Caco-2 (cell line): ENCODE measurements around the gene RGS19. TPM values are rescaled to one million over a fixed set of nuclear protein-coding genes. Genes with fewer than 3 reads are reported as not detected.
A peak's percentile ranks its signal among the peaks of the same experiment; 100 is the strongest.

Experiments
- BruUV-seq: library from RNA; stranded (reverse); fragments of 400-500 nt; replicated peaks from 2 replicates; lab custom pipeline; 2021; lab: Mats Ljungman, UMichigan
- CTCF ChIA-PET: fragments of 300-600 bp; sonication (Branson Sonifier 250); formaldehyde crosslinking; loops from one replicate; lab custom pipeline; 2022; ENCODE audit warnings: antibody characterized with exemption; lab: Charles Lee
- POLR2A ChIA-PET: fragments of 300-600 bp; sonication (Branson Sonifier 250); formaldehyde crosslinking; loops from one replicate; lab custom pipeline; 2022; ENCODE audit warnings: antibody characterized with exemption; lab: Charles Lee
- DNase-seq, 2 experiments: peaks; one replicate each; pipeline versions ENCODE4 v3.0.0 to v3.0.0-alpha.2; 2020 to 2022
- H3K27me3 ChIP-seq: replicated peaks from 2 replicates; pipeline ENCODE4 v1.6.0; 2011; ENCODE audit warnings: low read length; ENCODE audit not compliant: control insufficient read depth, insufficient read depth
- H3K36me3 ChIP-seq: 2 replicates; pipeline ENCODE4 v1.5.1; 2011; ENCODE audit warnings: low read length; ENCODE audit not compliant: control insufficient read depth, insufficient read depth
- H3K4me1 ChIP-seq: fragments of 250-450 bp; sonication (Bioruptor Pico); 2 replicates; pipeline ENCODE4 v1.5.1; 2020; ENCODE audit warnings: mild to moderate bottlenecking
- H3K4me3 ChIP-seq: 2 replicates; pipeline ENCODE4 v1.5.1; 2011; ENCODE audit warnings: low read depth, mild to moderate bottlenecking, control low read depth, low read length
- H3K9me3 ChIP-seq: fragments of 250-450 bp; sonication (Bioruptor Pico); 2 replicates; pipeline ENCODE4 v1.5.1; 2020; ENCODE audit warnings: mild to moderate bottlenecking, moderate library complexity
- H3K27ac Mint-ChIP-seq: one replicate; pipeline ENCODE4 v1.8.0; 2022; ENCODE audit warnings: mixed read lengths; ENCODE audit not compliant: unreplicated experiment
- H3K27me3 Mint-ChIP-seq: one replicate; pipeline ENCODE4 v1.8.0; 2022; ENCODE audit warnings: mixed read lengths; ENCODE audit not compliant: insufficient read depth, unreplicated experiment
- H3K36me3 Mint-ChIP-seq: one replicate; pipeline ENCODE4 v1.8.0; 2022; ENCODE audit warnings: mild to moderate bottlenecking, mixed read lengths; ENCODE audit not compliant: insufficient read depth, unreplicated experiment
- H3K4me1 Mint-ChIP-seq: one replicate; pipeline ENCODE4 v1.8.0; 2022; ENCODE audit warnings: low read depth, mixed read lengths; ENCODE audit not compliant: unreplicated experiment
- H3K4me3 Mint-ChIP-seq: one replicate; pipeline ENCODE4 v1.8.0; 2022; ENCODE audit warnings: mild to moderate bottlenecking, moderate library complexity, mixed read lengths; ENCODE audit not compliant: unreplicated experiment
- H3K9me3 Mint-ChIP-seq: one replicate; pipeline ENCODE4 v1.8.0; 2022; ENCODE audit warnings: mixed read lengths; ENCODE audit not compliant: unreplicated experiment
- intact Hi-C: fragments of 100-400 bp; cut with micrococcal nuclease; formaldehyde crosslinking; loops from one replicate; pipeline ENCODE4 v1.10.0; 2022; ENCODE audit not compliant: unreplicated experiment
- total RNA-seq: library from RNA; stranded (reverse); gene quantifications from 2 replicates; pipeline ENCODE4 v1.2.3, GENCODE V29; 2022
- TF ChIP-seq, protein P1 (sequence below), 2 experiments: fragments of 200-600 bp in 1 of 2; IDR thresholded peaks; 1 replicate in 1 of 2; 2 replicates in 1 of 2; pipeline versions ENCODE4 v1.5.1 to v1.8.0; 2011 to 2022; ENCODE audit warnings: antibody characterized with exemption in 1 of 2, control low read depth in 1 of 2, inconsistent platforms in 1 of 2, low read depth in 1 of 2, low read length in 1 of 2, mild to moderate bottlenecking in 1 of 2, moderate library complexity in 1 of 2; ENCODE audit not compliant: insufficient read depth in 1 of 2, severe bottlenecking in 1 of 2, unreplicated experiment in 1 of 2

Gene RGS19
- total RNA-seq, 1 experiment from 2014 or later, result 29.3 TPM

DNA sequence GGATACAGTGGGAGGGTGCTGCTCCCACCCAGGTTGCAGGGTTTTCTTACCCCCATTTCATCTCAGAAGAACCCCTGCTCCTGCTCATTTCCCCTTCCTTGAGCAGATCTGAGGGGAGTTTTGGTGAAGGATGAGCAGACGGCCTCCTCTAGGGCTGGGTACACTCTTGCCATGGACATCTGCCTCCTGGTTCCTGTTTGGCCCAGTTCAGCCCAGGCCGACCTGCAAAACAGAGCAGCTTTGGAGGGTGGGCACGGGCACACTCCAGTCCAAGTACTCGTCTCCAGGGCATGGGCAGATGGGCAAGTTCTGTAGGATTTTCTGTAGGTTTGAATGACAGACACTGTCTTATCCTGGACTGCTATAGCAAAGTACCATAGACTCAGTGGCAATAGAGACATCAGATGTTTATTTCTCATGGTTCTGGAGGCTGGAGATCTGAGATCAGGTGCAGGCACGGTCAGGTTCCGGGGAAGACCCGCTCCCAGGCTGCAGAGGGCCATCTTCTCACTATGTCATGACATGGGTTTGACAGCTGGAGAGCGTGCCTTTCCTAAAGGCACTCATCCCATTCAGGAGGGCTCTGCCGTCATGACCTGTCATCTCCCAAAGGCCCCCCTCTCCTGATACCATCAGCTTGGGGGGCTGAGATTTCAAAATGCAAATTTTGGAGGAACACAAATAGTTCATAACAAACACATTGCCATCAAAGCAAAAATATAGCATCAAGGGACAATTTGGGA lies 21.8 kb upstream of the RGS19 start:
- no peak for DNase-seq
- peak overlapping the region; percentile 77 for H3K4me3 Mint-ChIP-seq
- peaks cover 18% of the 10 kb centered on the region for H3K27me3 Mint-ChIP-seq
- Histone ChIP-seq H3K27me3 (peaks cover 4% of the 10 kb centered on the region; the same call in 1 of the 2 replicates), H3K4me3 (no peak overlapping the region), H3K4me1 (peaks cover 3% of the 10 kb centered on the region; the same call in 1 of the 2 replicates), H3K36me3 (no peaks in the 10 kb centered on the region), H3K9me3 (no peaks in the 10 kb centered on the region; the same call in 1 of the 2 replicates)
- BruUV-seq, result no TSS peak
- POLR2A ChIA-PET, result no interaction called here
- no peaks in the 10 kb centered on the region for H3K4me1 Mint-ChIP-seq
- H3K27ac Mint-ChIP-seq, result no peak overlapping the region
- no peaks in the 10 kb centered on the region for H3K36me3 Mint-ChIP-seq
- intact Hi-C loops, result no loop called here
- peaks cover 13% of the 10 kb centered on the region for H3K9me3 Mint-ChIP-seq
- TF ChIP-seq, protein P1, sequence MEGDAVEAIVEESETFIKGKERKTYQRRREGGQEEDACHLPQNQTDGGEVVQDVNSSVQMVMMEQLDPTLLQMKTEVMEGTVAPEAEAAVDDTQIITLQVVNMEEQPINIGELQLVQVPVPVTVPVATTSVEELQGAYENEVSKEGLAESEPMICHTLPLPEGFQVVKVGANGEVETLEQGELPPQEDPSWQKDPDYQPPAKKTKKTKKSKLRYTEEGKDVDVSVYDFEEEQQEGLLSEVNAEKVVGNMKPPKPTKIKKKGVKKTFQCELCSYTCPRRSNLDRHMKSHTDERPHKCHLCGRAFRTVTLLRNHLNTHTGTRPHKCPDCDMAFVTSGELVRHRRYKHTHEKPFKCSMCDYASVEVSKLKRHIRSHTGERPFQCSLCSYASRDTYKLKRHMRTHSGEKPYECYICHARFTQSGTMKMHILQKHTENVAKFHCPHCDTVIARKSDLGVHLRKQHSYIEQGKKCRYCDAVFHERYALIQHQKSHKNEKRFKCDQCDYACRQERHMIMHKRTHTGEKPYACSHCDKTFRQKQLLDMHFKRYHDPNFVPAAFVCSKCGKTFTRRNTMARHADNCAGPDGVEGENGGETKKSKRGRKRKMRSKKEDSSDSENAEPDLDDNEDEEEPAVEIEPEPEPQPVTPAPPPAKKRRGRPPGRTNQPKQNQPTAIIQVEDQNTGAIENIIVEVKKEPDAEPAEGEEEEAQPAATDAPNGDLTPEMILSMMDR (IDR thresholded peaks at IDR 0.05; ENCODE audit: insufficient read depth in 1 of 2, low read depth in 1 of 2, low read length in 1 of 2, severe bottlenecking in 1 of 2, unreplicated experiment in 1 of 2), result no peak
- CTCF ChIA-PET, result interaction anchor here (1.3 to 2.5 kb wide), 4 partner anchors 12 to 63 kb away, joined by 4 to 17 read pairs (median 10); no protein-coding TSS in a partner anchor

DNA sequence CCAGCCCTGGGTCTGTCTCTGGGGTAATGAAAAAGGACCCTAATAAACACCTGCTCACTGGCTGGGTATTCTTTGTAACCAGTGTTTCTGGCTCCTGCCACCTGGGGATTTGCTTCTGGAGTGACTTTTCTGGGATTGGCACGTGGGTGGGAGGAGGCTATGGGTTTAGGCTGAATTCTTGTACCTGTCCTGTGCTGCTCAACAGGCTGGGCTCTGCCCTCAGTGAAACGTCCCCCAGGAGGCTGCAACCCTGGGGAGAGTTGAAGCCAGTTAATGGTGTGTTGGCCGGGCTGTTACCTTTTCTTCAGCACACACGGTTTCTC lies 21.2 kb upstream of the RGS19 start:
- no peak for DNase-seq
- ChIA-PET POLR2A (no interaction called here), CTCF (no interaction called here)
- TF ChIP-seq, protein P1 (IDR thresholded peaks at IDR 0.05; ENCODE audit: insufficient read depth in 1 of 2, low read depth in 1 of 2, low read length in 1 of 2, severe bottlenecking in 1 of 2, unreplicated experiment in 1 of 2), result no peak
- Mint-ChIP-seq H3K27me3 (peaks cover 12% of the 10 kb centered on the region), H3K4me1 (no peaks in the 10 kb centered on the region), H3K27ac (no peak overlapping the region), H3K9me3 (peaks cover 14% of the 10 kb centered on the region), H3K36me3 (no peaks in the 10 kb centered on the region), H3K4me3 (no peak overlapping the region)
- Histone ChIP-seq H3K36me3 (no peaks in the 10 kb centered on the region), H3K4me1 (peaks cover 3% of the 10 kb centered on the region; the same call in 1 of the 2 replicates), H3K9me3 (no peaks in the 10 kb centered on the region), H3K4me3 (no peak overlapping the region), H3K27me3 (peaks cover 4% of the 10 kb centered on the region; the same call in 1 of the 2 replicates)
- intact Hi-C loops, result no loop called here
- no TSS peak for BruUV-seq

DNA sequence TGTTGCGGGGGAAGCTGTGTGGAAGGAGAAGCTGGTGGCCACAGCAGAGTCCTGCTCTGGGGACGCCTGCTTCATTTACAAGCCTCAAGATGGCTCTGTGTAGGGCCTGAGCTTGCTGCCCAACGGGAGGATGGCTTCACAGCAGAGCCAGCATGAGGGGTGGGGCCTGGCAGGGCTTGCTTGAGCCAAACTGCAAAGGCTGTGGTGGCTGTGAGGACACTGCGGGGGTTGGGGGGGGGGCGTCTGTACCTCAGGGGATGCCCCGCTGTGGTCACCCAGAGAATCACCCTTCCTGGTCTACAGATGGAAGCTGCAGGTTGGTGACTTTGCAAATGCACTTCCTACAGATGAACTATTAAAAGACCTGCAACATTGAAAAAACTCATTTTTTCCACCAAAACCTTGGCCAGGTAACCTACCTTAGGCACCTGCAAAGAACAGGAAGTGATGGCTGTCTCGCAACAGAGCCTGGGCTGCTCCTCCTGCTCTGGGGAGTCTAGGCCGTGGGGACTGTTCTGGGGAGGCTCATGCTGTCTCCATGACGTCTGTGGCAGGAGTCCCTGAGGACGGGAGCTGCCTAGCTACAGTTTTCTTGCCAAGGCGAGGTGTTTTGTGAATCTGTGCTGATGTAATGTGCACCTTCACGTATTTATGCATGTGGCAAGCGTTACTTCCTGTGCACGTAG lies 20.7 kb upstream of the RGS19 start:
- no peak for DNase-seq
- Histone ChIP-seq H3K36me3 (no peaks in the 10 kb centered on the region), H3K4me1 (peaks cover 3% of the 10 kb centered on the region; the same call in 1 of the 2 replicates), H3K27me3 (peaks cover 4% of the 10 kb centered on the region; the same call in 1 of the 2 replicates), H3K9me3 (no peaks in the 10 kb centered on the region), H3K4me3 (no peak overlapping the region)
- Mint-ChIP-seq H3K27me3 (peaks cover 12% of the 10 kb centered on the region), H3K27ac (no peak overlapping the region), H3K4me3 (no peak overlapping the region), H3K9me3 (peaks cover 14% of the 10 kb centered on the region), H3K4me1 (no peaks in the 10 kb centered on the region), H3K36me3 (no peaks in the 10 kb centered on the region)
- intact Hi-C loops, result no loop called here
- ChIA-PET CTCF (no interaction called here), POLR2A (no interaction called here)
- no TSS peak for BruUV-seq
- TF ChIP-seq, protein P1 (IDR thresholded peaks at IDR 0.05; ENCODE audit: insufficient read depth in 1 of 2, low read depth in 1 of 2, low read length in 1 of 2, severe bottlenecking in 1 of 2, unreplicated experiment in 1 of 2), result no peak
